WTC11 (cell line): Measurements from ENCODE around the gene STBD1.

Experiments
- CBFB ChIP-seq: sonication (generic); formaldehyde crosslinking; IDR thresholded peaks from 2 replicates; pipeline ENCODE4 v1.8.1; 2022; ENCODE audit warnings: mild to moderate bottlenecking, low read depth, missing genetic modification reagents
- ELF4 ChIP-seq: sonication (generic); formaldehyde crosslinking; IDR thresholded peaks from 2 replicates; pipeline ENCODE4 v1.8.1; 2022; ENCODE audit warnings: low read depth, mild to moderate bottlenecking, moderate library complexity, missing genetic modification reagents
- GABPB1 ChIP-seq: sonication (generic); formaldehyde crosslinking; IDR thresholded peaks from 2 replicates; pipeline ENCODE4 v1.8.1; 2023; ENCODE audit warnings: mild to moderate bottlenecking, missing genetic modification reagents
- GRHL2 ChIP-seq: fragments of 250-450 bp; sonication (Bioruptor Pico); IDR thresholded peaks from 2 replicates; pipeline ENCODE4 v1.8.0; 2022; ENCODE audit warnings: mild to moderate bottlenecking, moderate library complexity; ENCODE audit not compliant: insufficient replicate concordance, severe bottlenecking
- KAT7 ChIP-seq: sonication (generic); formaldehyde crosslinking; IDR thresholded peaks from 2 replicates; pipeline ENCODE4 v1.8.1; 2023; ENCODE audit warnings: missing genetic modification reagents, mild to moderate bottlenecking, borderline replicate concordance
- NR1H2 ChIP-seq: sonication (generic); formaldehyde crosslinking; IDR thresholded peaks from 2 replicates; pipeline ENCODE4 v1.9.0; 2021; ENCODE audit warnings: mild to moderate bottlenecking, moderate library complexity, missing genetic modification reagents
- SP1 ChIP-seq: sonication (generic); formaldehyde crosslinking; conservative IDR thresholded peaks from 2 replicates; pipeline ENCODE4 v1.8.1; 2022; ENCODE audit warnings: missing genetic modification reagents
- ZNF232 ChIP-seq: sonication (generic); formaldehyde crosslinking; IDR thresholded peaks from 2 replicates; pipeline ENCODE4 v1.8.0; 2022; ENCODE audit warnings: mild to moderate bottlenecking, missing genetic modification reagents
- TF ChIP-seq, protein P1 (sequence below): fragments of 200-600 bp; IDR thresholded peaks from 2 replicates; pipeline ENCODE4 v1.8.0; 2022; ENCODE audit warnings: antibody characterized with exemption
- TF ChIP-seq, protein P2 (sequence below): sonication (generic); formaldehyde crosslinking; IDR thresholded peaks from 2 replicates; pipeline ENCODE4 v1.8.0; 2022; ENCODE audit warnings: missing genetic modification reagents
- TF ChIP-seq, protein P3 (sequence below): sonication (generic); formaldehyde crosslinking; IDR thresholded peaks from 2 replicates; pipeline ENCODE4 v1.8.0; 2022; ENCODE audit warnings: mild to moderate bottlenecking, missing genetic modification reagents
- TF ChIP-seq, protein P4 (sequence below): sonication (generic); formaldehyde crosslinking; conservative IDR thresholded peaks from 2 replicates; pipeline ENCODE4 v1.8.1; 2022; ENCODE audit warnings: mild to moderate bottlenecking, missing genetic modification reagents

DNA sequence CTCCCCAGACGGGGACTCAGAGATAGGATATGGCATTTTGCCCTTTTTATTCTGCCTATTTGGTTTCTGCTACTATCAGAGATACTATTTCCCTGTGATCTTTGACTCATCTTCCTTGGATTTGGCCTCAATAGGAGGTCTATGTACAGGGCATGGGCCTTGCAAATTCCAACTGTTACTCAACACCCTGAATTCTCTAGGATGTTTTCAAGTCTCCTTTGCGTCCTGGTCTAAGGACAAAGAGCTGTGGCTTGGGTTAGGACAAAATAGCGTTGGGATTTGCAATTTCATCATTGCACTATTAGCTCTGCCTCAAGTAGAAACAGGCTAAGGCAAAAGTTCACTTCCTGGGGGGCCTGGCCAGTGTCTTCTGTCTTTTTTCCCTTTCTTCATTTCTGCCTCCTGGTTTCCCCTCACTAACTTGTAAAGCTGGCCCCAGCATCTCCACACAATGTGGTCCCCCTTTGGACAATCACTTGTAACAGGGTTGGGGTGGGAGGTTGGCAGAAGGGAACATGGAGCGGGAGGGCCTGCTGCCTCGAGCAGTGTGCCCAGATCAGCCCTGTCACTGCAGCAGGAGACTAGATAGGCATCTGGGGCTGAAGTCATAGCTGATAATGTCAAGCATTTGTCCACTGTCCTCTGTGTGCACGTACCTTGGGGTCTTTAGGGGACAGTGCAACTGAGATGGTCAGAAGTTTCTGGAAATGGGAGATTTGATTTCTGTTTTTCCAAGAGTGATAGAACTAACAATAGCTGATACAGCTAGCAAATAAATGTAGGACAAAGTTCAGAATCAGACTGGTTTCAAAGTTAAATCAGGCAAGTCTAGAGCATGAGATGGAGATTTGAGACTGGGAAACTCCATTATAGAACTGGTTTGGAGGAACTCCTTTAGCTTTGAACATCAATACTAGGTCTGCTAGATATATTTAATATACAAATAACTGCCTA, 25.8 kb upstream of the STBD1 start:
- TF ChIP-seq, protein P1, sequence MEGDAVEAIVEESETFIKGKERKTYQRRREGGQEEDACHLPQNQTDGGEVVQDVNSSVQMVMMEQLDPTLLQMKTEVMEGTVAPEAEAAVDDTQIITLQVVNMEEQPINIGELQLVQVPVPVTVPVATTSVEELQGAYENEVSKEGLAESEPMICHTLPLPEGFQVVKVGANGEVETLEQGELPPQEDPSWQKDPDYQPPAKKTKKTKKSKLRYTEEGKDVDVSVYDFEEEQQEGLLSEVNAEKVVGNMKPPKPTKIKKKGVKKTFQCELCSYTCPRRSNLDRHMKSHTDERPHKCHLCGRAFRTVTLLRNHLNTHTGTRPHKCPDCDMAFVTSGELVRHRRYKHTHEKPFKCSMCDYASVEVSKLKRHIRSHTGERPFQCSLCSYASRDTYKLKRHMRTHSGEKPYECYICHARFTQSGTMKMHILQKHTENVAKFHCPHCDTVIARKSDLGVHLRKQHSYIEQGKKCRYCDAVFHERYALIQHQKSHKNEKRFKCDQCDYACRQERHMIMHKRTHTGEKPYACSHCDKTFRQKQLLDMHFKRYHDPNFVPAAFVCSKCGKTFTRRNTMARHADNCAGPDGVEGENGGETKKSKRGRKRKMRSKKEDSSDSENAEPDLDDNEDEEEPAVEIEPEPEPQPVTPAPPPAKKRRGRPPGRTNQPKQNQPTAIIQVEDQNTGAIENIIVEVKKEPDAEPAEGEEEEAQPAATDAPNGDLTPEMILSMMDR = no peak
- no peak for TF ChIP-seq KAT7 (CRISPR knock-in tag)
- TF ChIP-seq, protein P2, sequence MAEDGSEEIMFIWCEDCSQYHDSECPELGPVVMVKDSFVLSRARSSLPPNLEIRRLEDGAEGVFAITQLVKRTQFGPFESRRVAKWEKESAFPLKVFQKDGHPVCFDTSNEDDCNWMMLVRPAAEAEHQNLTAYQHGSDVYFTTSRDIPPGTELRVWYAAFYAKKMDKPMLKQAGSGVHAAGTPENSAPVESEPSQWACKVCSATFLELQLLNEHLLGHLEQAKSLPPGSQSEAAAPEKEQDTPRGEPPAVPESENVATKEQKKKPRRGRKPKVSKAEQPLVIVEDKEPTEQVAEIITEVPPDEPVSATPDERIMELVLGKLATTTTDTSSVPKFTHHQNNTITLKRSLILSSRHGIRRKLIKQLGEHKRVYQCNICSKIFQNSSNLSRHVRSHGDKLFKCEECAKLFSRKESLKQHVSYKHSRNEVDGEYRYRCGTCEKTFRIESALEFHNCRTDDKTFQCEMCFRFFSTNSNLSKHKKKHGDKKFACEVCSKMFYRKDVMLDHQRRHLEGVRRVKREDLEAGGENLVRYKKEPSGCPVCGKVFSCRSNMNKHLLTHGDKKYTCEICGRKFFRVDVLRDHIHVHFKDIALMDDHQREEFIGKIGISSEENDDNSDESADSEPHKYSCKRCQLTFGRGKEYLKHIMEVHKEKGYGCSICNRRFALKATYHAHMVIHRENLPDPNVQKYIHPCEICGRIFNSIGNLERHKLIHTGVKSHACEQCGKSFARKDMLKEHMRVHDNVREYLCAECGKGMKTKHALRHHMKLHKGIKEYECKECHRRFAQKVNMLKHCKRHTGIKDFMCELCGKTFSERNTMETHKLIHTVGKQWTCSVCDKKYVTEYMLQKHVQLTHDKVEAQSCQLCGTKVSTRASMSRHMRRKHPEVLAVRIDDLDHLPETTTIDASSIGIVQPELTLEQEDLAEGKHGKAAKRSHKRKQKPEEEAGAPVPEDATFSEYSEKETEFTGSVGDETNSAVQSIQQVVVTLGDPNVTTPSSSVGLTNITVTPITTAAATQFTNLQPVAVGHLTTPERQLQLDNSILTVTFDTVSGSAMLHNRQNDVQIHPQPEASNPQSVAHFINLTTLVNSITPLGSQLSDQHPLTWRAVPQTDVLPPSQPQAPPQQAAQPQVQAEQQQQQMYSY (CRISPR knock-in tag) = no peak
- no peak for TF ChIP-seq CBFB (CRISPR knock-in tag)
- no peak for TF ChIP-seq ZNF232 (CRISPR knock-in tag)
- no peak for TF ChIP-seq ELF4 (CRISPR knock-in tag)
- TF ChIP-seq SP1 (CRISPR knock-in tag) = no peak
- TF ChIP-seq GRHL2 (CRISPR knock-in tag) = no peak
- no peak for TF ChIP-seq NR1H2 (CRISPR knock-in tag)
- TF ChIP-seq GABPB1 (CRISPR knock-in tag) = no peak
- TF ChIP-seq, protein P3, sequence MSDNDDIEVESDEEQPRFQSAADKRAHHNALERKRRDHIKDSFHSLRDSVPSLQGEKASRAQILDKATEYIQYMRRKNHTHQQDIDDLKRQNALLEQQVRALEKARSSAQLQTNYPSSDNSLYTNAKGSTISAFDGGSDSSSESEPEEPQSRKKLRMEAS (CRISPR knock-in tag) = no peak
- TF ChIP-seq, protein P4, sequence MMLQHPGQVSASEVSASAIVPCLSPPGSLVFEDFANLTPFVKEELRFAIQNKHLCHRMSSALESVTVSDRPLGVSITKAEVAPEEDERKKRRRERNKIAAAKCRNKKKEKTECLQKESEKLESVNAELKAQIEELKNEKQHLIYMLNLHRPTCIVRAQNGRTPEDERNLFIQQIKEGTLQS (CRISPR knock-in tag) = no peak
